ENCODE results near the gene ENSA.
"Not testable (repeated sequence)": the region's sequence is repeated elsewhere in the genome, so short reads cannot be mapped to it uniquely, and the experiment has no call there.

DNA sequence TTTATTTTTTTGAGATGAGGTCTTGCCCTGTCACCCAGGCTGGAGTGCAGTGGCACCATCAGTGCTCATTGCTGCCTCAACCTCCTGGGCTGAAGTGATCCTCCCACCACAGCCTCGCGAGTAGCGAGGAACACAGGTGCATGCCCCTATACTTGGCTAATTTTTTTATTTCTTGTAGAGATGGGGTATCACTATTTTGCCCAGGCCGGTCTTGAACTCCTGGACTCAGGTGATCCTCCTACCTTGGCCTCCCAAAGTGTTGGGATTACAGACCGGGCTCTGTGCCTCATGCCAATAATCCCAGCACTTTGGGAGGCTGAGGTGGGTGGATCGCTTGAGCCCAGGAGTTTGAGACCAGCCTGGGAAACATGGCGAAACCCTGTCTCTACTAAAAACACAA, 48.0 kb downstream of the ENSA start:
- TF ChIP-seq, protein P1, sequence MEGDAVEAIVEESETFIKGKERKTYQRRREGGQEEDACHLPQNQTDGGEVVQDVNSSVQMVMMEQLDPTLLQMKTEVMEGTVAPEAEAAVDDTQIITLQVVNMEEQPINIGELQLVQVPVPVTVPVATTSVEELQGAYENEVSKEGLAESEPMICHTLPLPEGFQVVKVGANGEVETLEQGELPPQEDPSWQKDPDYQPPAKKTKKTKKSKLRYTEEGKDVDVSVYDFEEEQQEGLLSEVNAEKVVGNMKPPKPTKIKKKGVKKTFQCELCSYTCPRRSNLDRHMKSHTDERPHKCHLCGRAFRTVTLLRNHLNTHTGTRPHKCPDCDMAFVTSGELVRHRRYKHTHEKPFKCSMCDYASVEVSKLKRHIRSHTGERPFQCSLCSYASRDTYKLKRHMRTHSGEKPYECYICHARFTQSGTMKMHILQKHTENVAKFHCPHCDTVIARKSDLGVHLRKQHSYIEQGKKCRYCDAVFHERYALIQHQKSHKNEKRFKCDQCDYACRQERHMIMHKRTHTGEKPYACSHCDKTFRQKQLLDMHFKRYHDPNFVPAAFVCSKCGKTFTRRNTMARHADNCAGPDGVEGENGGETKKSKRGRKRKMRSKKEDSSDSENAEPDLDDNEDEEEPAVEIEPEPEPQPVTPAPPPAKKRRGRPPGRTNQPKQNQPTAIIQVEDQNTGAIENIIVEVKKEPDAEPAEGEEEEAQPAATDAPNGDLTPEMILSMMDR (IDR thresholded peaks at IDR 0.05) = not testable (repeated sequence)
- not testable (repeated sequence) for TF ChIP-seq POLR2A (IDR thresholded peaks at IDR 0.05)

All from right lobe of liver (tissue), 4 donors.